ENCODE data around the gene ITPK1. TPM values are rescaled to one million over a fixed set of nuclear protein-coding genes. Genes with fewer than 3 reads are reported as not detected.
A peak's percentile ranks its signal among the peaks of the same experiment; 100 is the strongest.

The ITPK1 gene
- polyA plus RNA-seq, 6 donors from 2014 or later, result 8.5 to 20.1 (median 16.2) TPM

DNA sequence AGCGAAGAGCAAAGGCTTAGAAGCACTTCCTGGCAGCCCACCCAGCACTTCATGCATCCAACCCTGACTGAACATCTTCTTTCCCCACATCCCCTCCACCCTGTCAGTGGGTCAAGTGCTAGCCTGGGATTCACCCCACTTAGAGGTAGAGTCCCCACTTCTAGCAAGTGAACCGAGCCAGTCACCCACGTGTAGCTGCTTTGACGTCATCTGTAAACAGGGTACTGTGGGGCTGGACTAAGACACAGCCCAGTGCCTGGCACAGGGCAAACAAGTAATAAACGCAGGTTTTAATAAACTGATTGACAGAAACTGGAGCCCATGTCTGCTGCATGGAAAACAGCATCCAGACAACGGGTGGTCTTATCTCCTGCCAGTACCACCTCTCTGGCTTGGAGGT lies 61.7 kb downstream of the ITPK1 start:
- Mint-ChIP-seq H3K4me3 (no peak overlapping the region), H3K4me1 (peaks cover 14 to 21% (median 15%) of the 10 kb centered on the region in 3 donors), H3K27ac (peak overlapping the region in 2 of 6 donors; percentile 68 to 72), H3K9me3 (no peaks in the 10 kb centered on the region), H3K36me3 (peaks cover 3 to 6% of the 10 kb centered on the region in 2 donors), H3K27me3 (no peaks in the 10 kb centered on the region)
- no peak for DNase-seq
- peak; percentile 69 to 91 for ATAC-seq (ENCODE audit: low read depth in 2 of 2)

- Mint-ChIP-seq H3K4me1 (peaks cover 15 to 18% (median 15%) of the 10 kb centered on the region in 3 donors), H3K4me3 (no peak overlapping the region), H3K27ac (peak overlapping the region in 3 of 6 donors; percentile 21 to 26 (median 26)), H3K27me3 (no peaks in the 10 kb centered on the region), H3K9me3 (no peaks in the 10 kb centered on the region), H3K36me3 (peaks cover 3 to 6% of the 10 kb centered on the region in 2 donors)
- ATAC-seq (ENCODE audit: low read depth in 2 of 2) (no peak), DNase-seq (no peak)
Measured at GRCh38 chr14:93051600-93052546, 63.9 kb downstream of the ITPK1 start.

GRCh38 chr14:93050761-93051160 lies 65.0 kb downstream of the ITPK1 start:
- Mint-ChIP-seq H3K27me3 (no peaks in the 10 kb centered on the region), H3K36me3 (peaks cover 3 to 6% of the 10 kb centered on the region in 2 donors), H3K4me3 (no peak overlapping the region), H3K9me3 (no peaks in the 10 kb centered on the region), H3K4me1 (peaks cover 18 to 22% (median 21%) of the 10 kb centered on the region in 3 donors), H3K27ac (no peak overlapping the region)
- DNase-seq (no peak), ATAC-seq (ENCODE audit: low read depth in 2 of 2) (no peak)

GRCh38 chr14:93049867-93050331 lies 65.8 kb downstream of the ITPK1 start:
- ATAC-seq (ENCODE audit: low read depth in 2 of 2), result no peak
- no peak overlapping the region for H3K4me3 Mint-ChIP-seq
- H3K9me3 Mint-ChIP-seq, result no peaks in the 10 kb centered on the region
- DNase-seq, result no peak
- H3K36me3 Mint-ChIP-seq, result peaks cover 3 to 6% of the 10 kb centered on the region in 2 donors
- peaks cover 24 to 28% (median 26%) of the 10 kb centered on the region in 3 donors for H3K4me1 Mint-ChIP-seq
- no peak overlapping the region for H3K27ac Mint-ChIP-seq
- no peaks in the 10 kb centered on the region for H3K27me3 Mint-ChIP-seq

- ATAC-seq (ENCODE audit: low read depth in 2 of 2), result no peak
Measured at GRCh38 chr14:93049315-93049714, 66.4 kb downstream of the ITPK1 start.

DNA sequence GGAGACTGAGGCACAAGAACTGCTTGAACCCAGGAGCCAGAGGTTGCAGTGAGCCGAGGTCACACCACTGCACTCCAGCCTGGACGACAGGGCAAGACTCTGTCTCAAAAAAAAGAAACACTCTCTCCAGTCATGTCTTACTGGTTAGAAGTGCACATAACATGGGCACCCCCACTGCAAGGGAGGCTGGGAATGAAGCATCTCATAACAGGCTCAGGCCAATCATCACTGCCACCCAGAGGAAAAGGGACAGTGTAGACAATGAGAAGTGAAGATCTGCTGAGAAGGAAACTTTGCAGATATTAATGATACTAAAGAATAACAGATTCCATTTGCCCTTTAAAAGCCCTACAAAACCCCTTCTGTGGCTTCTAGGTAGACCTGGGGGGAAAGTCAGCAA lies 66.9 kb downstream of the ITPK1 start:
- Mint-ChIP-seq H3K4me3 (no peak overlapping the region), H3K9me3 (no peaks in the 10 kb centered on the region), H3K27me3 (no peaks in the 10 kb centered on the region), H3K4me1 (peaks cover 31 to 37% (median 34%) of the 10 kb centered on the region in 3 donors), H3K36me3 (peaks cover 3 to 6% of the 10 kb centered on the region in 2 donors), H3K27ac (no peak overlapping the region)
- ATAC-seq (ENCODE audit: low read depth in 2 of 2) (no peak), DNase-seq (no peak)

More at GRCh38 chr14:93049315-93049714, 66.4 kb downstream of the ITPK1 start:
- Mint-ChIP-seq H3K4me3 (no peak overlapping the region), H3K27me3 (no peaks in the 10 kb centered on the region), H3K4me1 (peaks cover 30 to 34% (median 31%) of the 10 kb centered on the region in 3 donors), H3K9me3 (no peaks in the 10 kb centered on the region), H3K27ac (peak overlapping the region in 1 of 6 donors; percentile 81), H3K36me3 (peaks cover 3 to 6% of the 10 kb centered on the region in 2 donors)
- no peak for DNase-seq

DNA sequence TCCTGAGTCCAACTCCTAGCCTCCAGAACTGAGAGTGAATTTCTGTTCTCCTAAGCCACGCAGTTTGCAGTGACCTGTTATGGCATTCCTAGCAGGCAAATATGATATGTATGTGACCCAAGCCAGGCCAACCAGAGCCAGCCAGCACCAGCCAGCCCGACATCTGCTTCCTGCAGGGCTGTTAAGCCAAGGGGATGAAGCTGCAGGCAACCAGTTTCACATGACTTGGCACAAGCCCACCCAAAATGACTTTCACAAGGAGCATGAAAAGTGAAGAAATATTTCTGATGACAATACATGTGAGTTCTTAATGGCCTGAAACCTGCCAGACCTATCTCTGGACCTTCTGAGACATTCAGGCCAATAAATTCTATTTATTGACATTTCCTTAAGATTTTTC lies 68.1 kb downstream of the ITPK1 start:
- Mint-ChIP-seq H3K4me3 (no peak overlapping the region), H3K36me3 (peaks cover 3 to 6% of the 10 kb centered on the region in 2 donors), H3K27me3 (no peaks in the 10 kb centered on the region), H3K9me3 (no peaks in the 10 kb centered on the region), H3K4me1 (peaks cover 37 to 43% (median 39%) of the 10 kb centered on the region in 3 donors), H3K27ac (no peak overlapping the region)
- DNase-seq (no peak), ATAC-seq (ENCODE audit: low read depth in 2 of 2) (no peak)

- DNase-seq, result no peak
- Mint-ChIP-seq H3K27me3 (no peaks in the 10 kb centered on the region), H3K4me3 (peak overlapping the region in 1 of 8 donors; percentile 29), H3K9me3 (no peaks in the 10 kb centered on the region), H3K27ac (peak overlapping the region in 1 of 6 donors; percentile 53), H3K4me1 (peaks cover 42 to 48% (median 44%) of the 10 kb centered on the region in 3 donors), H3K36me3 (peaks cover 3 to 6% of the 10 kb centered on the region in 2 donors)
- no peak for ATAC-seq (ENCODE audit: low read depth in 2 of 2)
Measured at GRCh38 chr14:93047157-93047556, 68.6 kb downstream of the ITPK1 start.

DNA sequence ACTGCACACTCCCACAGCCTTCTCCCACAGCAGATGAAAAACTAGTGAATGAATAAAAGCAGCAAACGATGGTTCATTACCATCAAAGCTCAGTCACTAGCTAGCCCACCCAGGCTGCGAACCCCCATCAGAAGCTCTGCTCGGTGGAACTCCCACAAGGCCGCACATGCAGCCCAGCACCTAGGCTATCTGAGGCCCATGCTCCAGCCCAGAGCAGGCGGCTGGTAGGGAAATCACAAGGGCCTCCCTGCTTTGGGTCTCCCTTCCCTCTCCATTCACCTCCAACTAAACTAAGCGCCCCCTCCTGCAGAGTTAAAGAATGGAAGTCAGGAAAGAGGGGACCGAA lies 69.0 kb downstream of the ITPK1 start:
- Mint-ChIP-seq H3K36me3 (peaks cover 3 to 6% of the 10 kb centered on the region in 2 donors), H3K4me3 (no peak overlapping the region), H3K27ac (no peak overlapping the region), H3K27me3 (no peaks in the 10 kb centered on the region), H3K9me3 (no peaks in the 10 kb centered on the region), H3K4me1 (peaks cover 47 to 52% (median 49%) of the 10 kb centered on the region in 3 donors)
- DNase-seq (no peak), ATAC-seq (ENCODE audit: low read depth in 2 of 2) (no peak)

GRCh38 chr14:93045965-93046704 lies 69.6 kb downstream of the ITPK1 start:
- Mint-ChIP-seq H3K36me3 (peaks cover 3 to 6% of the 10 kb centered on the region in 2 donors), H3K4me1 (peaks cover 52 to 58% (median 54%) of the 10 kb centered on the region in 3 donors), H3K27me3 (no peaks in the 10 kb centered on the region), H3K27ac (peak overlapping the region in 4 of 6 donors; percentile 66 to 98 (median 86)), H3K9me3 (no peaks in the 10 kb centered on the region), H3K4me3 (peak overlapping the region in 3 of 8 donors; percentile 4 to 55 (median 41))
- ATAC-seq (ENCODE audit: low read depth in 2 of 2), result no peak
- DNase-seq, result no peak

GRCh38 chr14:93045211-93045674 lies 70.5 kb downstream of the ITPK1 start:
- no peak for DNase-seq
- Mint-ChIP-seq H3K4me3 (peak overlapping the region in 3 of 8 donors; percentile 17 to 57 (median 41)), H3K27me3 (no peaks in the 10 kb centered on the region), H3K4me1 (peaks cover 61 to 67% (median 63%) of the 10 kb centered on the region in 3 donors), H3K27ac (peak overlapping the region in 2 of 6 donors; percentile 80 to 86), H3K36me3 (peaks cover 0 to 6% of the 10 kb centered on the region in 2 donors), H3K9me3 (no peaks in the 10 kb centered on the region)
- ATAC-seq (ENCODE audit: low read depth in 2 of 2), result no peak

DNA sequence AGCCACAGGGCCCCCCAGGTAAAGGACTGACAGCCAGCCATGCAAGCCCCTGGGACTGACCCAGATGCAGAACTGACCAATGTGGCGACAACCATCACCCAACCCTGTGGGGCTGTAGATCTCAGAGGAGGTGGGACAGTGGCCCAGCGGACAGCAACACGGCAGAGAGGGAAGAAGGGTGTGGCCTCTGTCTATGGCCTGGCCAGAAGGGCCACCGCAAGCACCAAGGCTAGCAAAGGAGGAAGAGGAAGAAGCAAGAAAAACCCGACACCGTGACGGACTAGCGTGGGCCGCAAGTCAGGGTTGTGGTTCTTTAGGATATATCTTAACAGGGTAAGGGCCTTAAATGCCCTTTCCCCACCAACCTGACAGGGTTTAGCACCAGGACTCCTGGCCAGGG lies 71.2 kb downstream of the ITPK1 start:
- Mint-ChIP-seq H3K9me3 (no peaks in the 10 kb centered on the region), H3K27ac (peak overlapping the region in 3 of 6 donors; percentile 11 to 80 (median 53)), H3K27me3 (no peaks in the 10 kb centered on the region), H3K4me1 (peaks cover 62 to 73% (median 66%) of the 10 kb centered on the region in 3 donors), H3K36me3 (peaks cover 0 to 6% of the 10 kb centered on the region in 2 donors), H3K4me3 (peak overlapping the region in 7 of 8 donors; percentile 18 to 70 (median 41))
- ATAC-seq (ENCODE audit: low read depth in 2 of 2) (peak; percentile 72 to 80), DNase-seq (no peak)

DNA sequence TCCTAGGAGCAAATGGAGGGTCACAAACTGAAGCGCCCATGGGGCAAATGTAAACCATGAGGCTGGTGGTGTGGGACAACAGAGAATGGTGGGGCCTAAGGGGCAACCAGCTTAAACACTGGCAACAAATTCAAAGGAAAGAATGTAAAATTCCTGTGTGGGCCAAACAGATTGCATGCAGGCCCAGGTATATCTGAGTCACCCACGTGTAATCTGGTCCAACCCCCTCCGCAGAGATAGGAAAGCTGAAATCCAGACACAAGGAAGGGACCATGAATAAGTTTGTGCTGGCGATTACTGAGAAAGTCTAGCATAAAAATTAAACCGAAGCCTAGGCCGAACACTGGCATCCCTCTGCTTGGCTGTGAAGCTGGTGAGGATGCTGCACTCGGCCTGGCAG lies 71.6 kb downstream of the ITPK1 start:
- H3K4me3 Mint-ChIP-seq, result peak overlapping the region in 4 of 8 donors; percentile 26 to 70 (median 40)
- DNase-seq, result no peak
- H3K36me3 Mint-ChIP-seq, result peaks cover 0 to 2% of the 10 kb centered on the region in 2 donors
- no peaks in the 10 kb centered on the region for H3K27me3 Mint-ChIP-seq
- peaks cover 60 to 74% (median 69%) of the 10 kb centered on the region in 3 donors for H3K4me1 Mint-ChIP-seq
- H3K9me3 Mint-ChIP-seq, result no peaks in the 10 kb centered on the region
- no peak for ATAC-seq (ENCODE audit: low read depth in 2 of 2)
- H3K27ac Mint-ChIP-seq, result peak overlapping the region in 4 of 6 donors; percentile 11 to 80 (median 62)

Data from naive B cell (primary cell).